GM21423 (cell line): ENCODE results near the gene LAGE3.

Experiments used
- ATAC-seq: cut with Tn5 transposase; IDR thresholded peaks from one replicate; pipeline ENCODE4 v1.9.1; 2021; ENCODE audit warnings: mild to moderate bottlenecking, moderate library complexity; ENCODE audit not compliant: unreplicated experiment

The LAGE3 gene

GRCh38 chrX:154477891-154478477 lies 1.1 kb downstream of the LAGE3 start:
- no peak for ATAC-seq

- ATAC-seq = no peak
Measured at GRCh38 chrX:154476821-154477220, 2.3 kb downstream of the LAGE3 start.

- ATAC-seq = no peak
Measured at GRCh38 chrX:154473683-154474082, 5.4 kb downstream of the LAGE3 start.

GRCh38 chrX:154472685-154473632 lies 6.1 kb downstream of the LAGE3 start:
- ATAC-seq = no peak

GRCh38 chrX:154471839-154472684 lies 7.0 kb downstream of the LAGE3 start:
- ATAC-seq = no peak

GRCh38 chrX:154470914-154471568 lies 8.0 kb downstream of the LAGE3 start:
- no peak for ATAC-seq

GRCh38 chrX:154470434-154470833 lies 8.6 kb downstream of the LAGE3 start:
- ATAC-seq = no peak

GRCh38 chrX:154469880-154470279 lies 9.2 kb downstream of the LAGE3 start:
- no peak for ATAC-seq

- no peak for ATAC-seq
Measured at GRCh38 chrX:154469114-154469513, 10.0 kb downstream of the LAGE3 start.

- no peak for ATAC-seq
Measured at GRCh38 chrX:154468217-154468616, 10.9 kb downstream of the LAGE3 start.

GRCh38 chrX:154467556-154467955 lies 11.5 kb downstream of the LAGE3 start:
- ATAC-seq = no peak

- no peak for ATAC-seq
Measured at GRCh38 chrX:154466907-154467306, 12.2 kb downstream of the LAGE3 start.

GRCh38 chrX:154466036-154466435 lies 13.0 kb downstream of the LAGE3 start:
- ATAC-seq = no peak

- no peak for ATAC-seq
Measured at GRCh38 chrX:154465601-154466000, 13.5 kb downstream of the LAGE3 start.

- no peak for ATAC-seq
Measured at GRCh38 chrX:154464806-154465365, 14.2 kb downstream of the LAGE3 start.

GRCh38 chrX:154463611-154464220 lies 15.4 kb downstream of the LAGE3 start:
- no peak for ATAC-seq

GRCh38 chrX:154462396-154462795 lies 16.7 kb downstream of the LAGE3 start:
- no peak for ATAC-seq

GRCh38 chrX:154460326-154460725 lies 18.8 kb downstream of the LAGE3 start:
- ATAC-seq = no peak

GRCh38 chrX:154459832-154460231 lies 19.2 kb downstream of the LAGE3 start:
- no peak for ATAC-seq
